ENCODE results near the gene CTNNA2. TPM values are rescaled to one million over a fixed set of nuclear protein-coding genes. Genes with fewer than 3 reads are reported as not detected.

The CTNNA2 gene
- polyA plus RNA-seq, 2 of the 4 experiments (the other 2 are of a cell fraction) = 0.50 to 0.94 TPM

DNA sequence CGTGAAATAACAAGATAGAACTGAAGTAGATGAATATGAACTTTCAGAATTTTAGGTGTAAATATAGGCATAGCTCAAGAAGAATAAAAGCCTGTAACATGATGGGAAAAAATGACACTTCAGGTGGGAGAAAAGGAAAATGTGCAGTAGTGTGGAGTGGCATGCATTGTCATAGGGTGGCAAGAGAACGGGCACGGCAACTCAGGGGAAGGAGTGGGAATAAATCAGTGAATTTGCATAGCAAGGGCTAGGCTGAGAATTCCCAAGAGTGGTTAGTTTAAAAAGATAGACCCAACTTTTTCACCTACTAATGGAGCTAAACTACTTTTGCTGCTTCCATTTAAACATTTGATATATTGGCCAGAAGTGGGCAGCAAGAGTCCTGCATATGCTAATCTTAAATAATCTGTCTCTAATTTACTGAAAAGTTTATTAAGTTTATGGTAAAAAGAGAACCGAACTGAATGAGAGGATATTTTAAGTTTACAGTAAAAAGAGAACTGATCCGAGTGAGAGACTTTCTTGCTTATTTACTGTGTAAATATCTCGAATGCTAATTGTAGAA lies 228.1 kb downstream of the CTNNA2 start:
- ATAC-seq = no peak
- no peaks in the 10 kb centered on the region for H3K9me3 ChIP-seq
- H3K4me3 ChIP-seq = no peak overlapping the region
- no peak for TF ChIP-seq KDM1A (IDR thresholded peaks at IDR 0.05; ENCODE audit: low read depth)
- no peak for TF ChIP-seq EP300 (IDR thresholded peaks at IDR 0.05)
- TF ChIP-seq TFCP2L1 (CRISPR knock-in tag; IDR thresholded peaks at IDR 0.05) = no peak
- no peak for TF ChIP-seq POLR2AphosphoS2 (conservative IDR thresholded peaks at IDR 0.05; ENCODE audit: low read length)
- H3K4me2 ChIP-seq = no peak overlapping the region
- ChIA-PET POLR2A (no interaction called here), CTCF (interaction anchor here (0.9 to 1.8 kb wide), 2 partner anchors 9 to 12 kb away, joined by 3 to 7 read pairs; no protein-coding TSS in a partner anchor)
- no peaks in the 10 kb centered on the region for H3K4me1 ChIP-seq
- DNase-seq (ENCODE audit: low read depth in 1 of 2, low spot score in 1 of 2) = no peak
- FAIRE-seq = no peak
- 34% methylated on average over 6 of the region's 6 CpGs for WGBS (ENCODE audit: missing lambda C conversion rate)
- no peak overlapping the region for H3K27ac ChIP-seq

DNA sequence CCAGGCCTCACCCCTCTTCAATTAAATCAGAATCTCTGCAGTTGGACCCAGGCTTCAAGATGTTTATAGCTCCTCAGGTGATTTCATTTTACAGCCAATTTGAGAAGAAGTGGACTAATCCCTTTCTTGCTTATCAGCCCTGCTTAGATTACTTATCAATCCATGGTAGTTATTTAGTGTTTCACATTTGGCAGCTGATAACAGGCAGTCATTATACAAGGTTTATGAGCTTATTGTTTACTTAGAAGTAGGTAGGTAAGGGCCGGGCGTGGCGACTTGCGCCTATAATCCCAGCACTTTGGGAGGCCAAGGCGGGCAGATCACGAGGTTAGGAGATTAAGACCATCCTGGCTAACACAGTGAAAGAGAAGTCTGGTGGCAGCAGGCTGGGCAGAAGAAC lies 237.5 kb downstream of the CTNNA2 start:
- CTCF ChIA-PET = interaction anchor here (1.5 kb wide), 1 partner anchor 10 kb away, joined by 7 read pairs; no protein-coding TSS in a partner anchor
- POLR2A ChIA-PET = no interaction called here
- ATAC-seq = no peak
- Histone ChIP-seq H3K27ac (no peak overlapping the region), H3K4me3 (no peak overlapping the region), H3K9me3 (0 out of 3 replicates have a peak, but pooled peaks cover 4% of the 10 kb centered on the region), H3K4me1 (no peaks in the 10 kb centered on the region), H3K4me2 (no peak overlapping the region)
- no peak for DNase-seq (ENCODE audit: low read depth in 1 of 2, low spot score in 1 of 2)
- 55% methylated on average over 6 of the region's 6 CpGs for WGBS (ENCODE audit: missing lambda C conversion rate)
- FAIRE-seq = no peak
- TF ChIP-seq SMC3 (IDR thresholded peaks at IDR 0.05) = no peak

- FAIRE-seq = no peak
- no peak overlapping the region for H3K4me2 ChIP-seq
- no peak overlapping the region for H3K4me3 ChIP-seq
- ATAC-seq = no peak
- H3K9me3 ChIP-seq = no peaks in the 10 kb centered on the region
- CTCF ChIA-PET = no interaction called here
- H3K27ac ChIP-seq = no peak overlapping the region
- no peak for DNase-seq (ENCODE audit: low read depth in 1 of 2, low spot score in 1 of 2)
- POLR2A ChIA-PET = no interaction called here
- 39% methylated on average over 4 of the region's 4 CpGs for WGBS (ENCODE audit: missing lambda C conversion rate)
- TF ChIP-seq TP53 (CRISPR knock-in tag; IDR thresholded peaks at IDR 0.05) = no peak
- TF ChIP-seq PHF8 (IDR thresholded peaks at IDR 0.05; ENCODE audit: borderline replicate concordance, low read depth) = no peak
- TF ChIP-seq HOXB13 (CRISPR knock-in tag; IDR thresholded peaks at IDR 0.05; ENCODE audit: low read depth) = no peak
- TF ChIP-seq CBX8 (IDR thresholded peaks at IDR 0.05) = no peak
- TF ChIP-seq CHD4 (IDR thresholded peaks at IDR 0.05; ENCODE audit: borderline replicate concordance) = no peak
- TF ChIP-seq HOXB5 (CRISPR knock-in tag; IDR thresholded peaks at IDR 0.05) = no peak
- TF ChIP-seq NFE2L2 (conservative IDR thresholded peaks at IDR 0.05; ENCODE audit: low read length) = no peak
- TF ChIP-seq MYC (IDR thresholded peaks at IDR 0.05; ENCODE audit: borderline replicate concordance, low read length) = no peak
- TF ChIP-seq CHD2 (IDR thresholded peaks at IDR 0.05; ENCODE audit: low read length, partially characterized antibody) = no peak
- TF ChIP-seq, protein P1, sequence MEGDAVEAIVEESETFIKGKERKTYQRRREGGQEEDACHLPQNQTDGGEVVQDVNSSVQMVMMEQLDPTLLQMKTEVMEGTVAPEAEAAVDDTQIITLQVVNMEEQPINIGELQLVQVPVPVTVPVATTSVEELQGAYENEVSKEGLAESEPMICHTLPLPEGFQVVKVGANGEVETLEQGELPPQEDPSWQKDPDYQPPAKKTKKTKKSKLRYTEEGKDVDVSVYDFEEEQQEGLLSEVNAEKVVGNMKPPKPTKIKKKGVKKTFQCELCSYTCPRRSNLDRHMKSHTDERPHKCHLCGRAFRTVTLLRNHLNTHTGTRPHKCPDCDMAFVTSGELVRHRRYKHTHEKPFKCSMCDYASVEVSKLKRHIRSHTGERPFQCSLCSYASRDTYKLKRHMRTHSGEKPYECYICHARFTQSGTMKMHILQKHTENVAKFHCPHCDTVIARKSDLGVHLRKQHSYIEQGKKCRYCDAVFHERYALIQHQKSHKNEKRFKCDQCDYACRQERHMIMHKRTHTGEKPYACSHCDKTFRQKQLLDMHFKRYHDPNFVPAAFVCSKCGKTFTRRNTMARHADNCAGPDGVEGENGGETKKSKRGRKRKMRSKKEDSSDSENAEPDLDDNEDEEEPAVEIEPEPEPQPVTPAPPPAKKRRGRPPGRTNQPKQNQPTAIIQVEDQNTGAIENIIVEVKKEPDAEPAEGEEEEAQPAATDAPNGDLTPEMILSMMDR (IDR thresholded peaks at IDR 0.05) = no peak
- no peaks in the 10 kb centered on the region for H3K4me1 ChIP-seq
Measured at GRCh38 chr2:79757526-79757925, 244.7 kb downstream of the CTNNA2 start.

GRCh38 chr2:79758042-79758441 lies 245.2 kb downstream of the CTNNA2 start:
- Histone ChIP-seq H3K4me2 (no peak overlapping the region), H3K4me3 (no peak overlapping the region), H3K27ac (no peak overlapping the region), H3K9me3 (no peaks in the 10 kb centered on the region), H3K4me1 (no peaks in the 10 kb centered on the region)
- ATAC-seq (no peak), DNase-seq (ENCODE audit: low read depth in 1 of 2, low spot score in 1 of 2) (no peak), FAIRE-seq (no peak)
- WGBS (ENCODE audit: missing lambda C conversion rate) = 40% methylated on average over 5 of the region's 5 CpGs
- ChIA-PET CTCF (interaction anchor here (1.3 kb wide), 1 partner anchor 13 kb away, joined by 4 read pairs; no protein-coding TSS in a partner anchor), POLR2A (no interaction called here)
- TF ChIP-seq, protein P2, sequence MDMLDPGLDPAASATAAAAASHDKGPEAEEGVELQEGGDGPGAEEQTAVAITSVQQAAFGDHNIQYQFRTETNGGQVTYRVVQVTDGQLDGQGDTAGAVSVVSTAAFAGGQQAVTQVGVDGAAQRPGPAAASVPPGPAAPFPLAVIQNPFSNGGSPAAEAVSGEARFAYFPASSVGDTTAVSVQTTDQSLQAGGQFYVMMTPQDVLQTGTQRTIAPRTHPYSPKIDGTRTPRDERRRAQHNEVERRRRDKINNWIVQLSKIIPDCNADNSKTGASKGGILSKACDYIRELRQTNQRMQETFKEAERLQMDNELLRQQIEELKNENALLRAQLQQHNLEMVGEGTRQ (IDR thresholded peaks at IDR 0.05) = no peak
- no peak for TF ChIP-seq CEBPB (IDR thresholded peaks at IDR 0.05)
- no peak for TF ChIP-seq POLR2AphosphoS2 (conservative IDR thresholded peaks at IDR 0.05; ENCODE audit: low read length)
- TF ChIP-seq, protein P3, sequence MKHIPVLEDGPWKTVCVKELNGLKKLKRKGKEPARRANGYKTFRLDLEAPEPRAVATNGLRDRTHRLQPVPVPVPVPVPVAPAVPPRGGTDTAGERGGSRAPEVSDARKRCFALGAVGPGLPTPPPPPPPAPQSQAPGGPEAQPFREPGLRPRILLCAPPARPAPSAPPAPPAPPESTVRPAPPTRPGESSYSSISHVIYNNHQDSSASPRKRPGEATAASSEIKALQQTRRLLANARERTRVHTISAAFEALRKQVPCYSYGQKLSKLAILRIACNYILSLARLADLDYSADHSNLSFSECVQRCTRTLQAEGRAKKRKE (CRISPR knock-in tag; IDR thresholded peaks at IDR 0.05; ENCODE audit: low read depth) = no peak

Measured in A549 (cell line).